Measurements from ENCODE around the gene NFIA. TPM values are rescaled to one million over a fixed set of nuclear protein-coding genes. Genes with fewer than 3 reads are reported as not detected.

Gene NFIA
- total RNA-seq, 1 donor from 2014 or later, result 16.2 TPM

DNA sequence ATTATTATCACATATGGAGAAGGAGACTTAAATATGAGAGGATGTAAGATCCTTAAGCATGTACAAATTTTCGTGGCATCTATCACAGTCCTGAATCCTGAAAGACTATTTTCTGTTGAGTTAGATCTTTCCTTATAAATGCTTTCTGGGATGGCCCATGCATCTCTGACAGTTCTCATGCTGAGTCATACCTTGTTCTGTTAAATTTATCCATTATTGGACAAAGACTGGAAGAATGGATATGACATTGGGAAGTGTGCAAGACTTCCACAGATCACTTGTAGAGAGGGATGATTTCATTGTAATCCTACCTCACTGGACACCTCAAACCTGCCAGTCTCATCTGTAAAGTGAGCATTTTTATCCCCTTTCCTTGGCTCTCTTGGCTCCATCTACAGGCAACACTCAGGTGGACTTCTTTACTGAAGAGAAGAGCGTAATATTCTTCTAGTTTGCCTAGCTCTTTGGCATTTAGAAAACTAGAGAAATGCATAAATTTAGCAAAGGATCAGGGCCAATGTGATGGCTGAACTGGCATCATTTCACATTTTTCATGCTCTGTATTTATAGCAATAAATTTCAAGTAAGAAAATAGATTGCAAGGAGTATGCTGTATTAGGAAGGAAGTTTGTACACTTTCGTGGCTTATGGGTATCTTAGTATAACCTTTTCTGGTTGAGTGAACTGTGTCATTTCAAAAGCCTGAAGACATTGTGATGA lies 128.2 kb downstream of the NFIA start:
- Mint-ChIP-seq H3K27ac (ENCODE audit: unreplicated experiment) (no peak overlapping the region), H3K4me1 (ENCODE audit: unreplicated experiment) (peaks cover 10% of the 10 kb centered on the region), H3K27me3 (ENCODE audit: unreplicated experiment) (no peaks in the 10 kb centered on the region), H3K36me3 (ENCODE audit: low read depth, unreplicated experiment) (no peaks in the 10 kb centered on the region), H3K9me3 (ENCODE audit: unreplicated experiment) (no peaks in the 10 kb centered on the region), H3K4me3 (ENCODE audit: unreplicated experiment) (no peak overlapping the region)
- TF ChIP-seq CTCF (IDR thresholded peaks at IDR 0.05; ENCODE audit: unreplicated experiment), result no peak
- DNase-seq (ENCODE audit: low spot score), result no peak

GRCh38 chr1:61213245-61214011 lies 131.1 kb downstream of the NFIA start:
- Mint-ChIP-seq H3K27me3 (ENCODE audit: unreplicated experiment) (no peaks in the 10 kb centered on the region), H3K9me3 (ENCODE audit: unreplicated experiment) (no peaks in the 10 kb centered on the region), H3K4me3 (ENCODE audit: unreplicated experiment) (no peak overlapping the region), H3K36me3 (ENCODE audit: low read depth, unreplicated experiment) (no peaks in the 10 kb centered on the region), H3K27ac (ENCODE audit: unreplicated experiment) (no peak overlapping the region), H3K4me1 (ENCODE audit: unreplicated experiment) (peaks cover 6% of the 10 kb centered on the region)
- no peak for TF ChIP-seq CTCF (IDR thresholded peaks at IDR 0.05; ENCODE audit: unreplicated experiment)
- DNase-seq (ENCODE audit: low spot score), result no peak

DNA sequence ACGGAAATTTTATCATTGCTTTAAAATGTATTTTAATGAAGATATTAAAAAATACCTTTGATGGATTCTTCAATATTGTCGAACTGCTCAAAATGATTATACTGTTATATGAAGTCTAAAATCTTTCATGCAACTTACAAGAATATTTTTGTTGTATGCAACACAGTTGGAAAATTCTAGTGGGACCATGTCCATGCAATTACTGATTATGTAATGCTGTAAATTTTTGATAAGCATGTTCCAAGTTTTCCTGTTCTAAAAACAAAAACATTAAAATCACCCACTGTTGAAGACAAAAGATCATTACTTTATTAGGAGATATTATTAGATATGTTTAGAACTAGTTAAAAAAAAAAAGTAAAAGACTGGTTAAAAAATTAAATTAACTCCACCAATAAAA lies 132.8 kb downstream of the NFIA start:
- H3K27ac Mint-ChIP-seq (ENCODE audit: unreplicated experiment), result no peak overlapping the region
- DNase-seq (ENCODE audit: low spot score), result no peak
- H3K4me3 Mint-ChIP-seq (ENCODE audit: unreplicated experiment), result no peak overlapping the region
- H3K4me1 Mint-ChIP-seq (ENCODE audit: unreplicated experiment), result no peaks in the 10 kb centered on the region
- no peaks in the 10 kb centered on the region for H3K27me3 Mint-ChIP-seq (ENCODE audit: unreplicated experiment)
- H3K9me3 Mint-ChIP-seq (ENCODE audit: unreplicated experiment), result no peaks in the 10 kb centered on the region
- no peaks in the 10 kb centered on the region for H3K36me3 Mint-ChIP-seq (ENCODE audit: low read depth, unreplicated experiment)
- TF ChIP-seq CTCF (IDR thresholded peaks at IDR 0.05; ENCODE audit: unreplicated experiment), result no peak

DNA sequence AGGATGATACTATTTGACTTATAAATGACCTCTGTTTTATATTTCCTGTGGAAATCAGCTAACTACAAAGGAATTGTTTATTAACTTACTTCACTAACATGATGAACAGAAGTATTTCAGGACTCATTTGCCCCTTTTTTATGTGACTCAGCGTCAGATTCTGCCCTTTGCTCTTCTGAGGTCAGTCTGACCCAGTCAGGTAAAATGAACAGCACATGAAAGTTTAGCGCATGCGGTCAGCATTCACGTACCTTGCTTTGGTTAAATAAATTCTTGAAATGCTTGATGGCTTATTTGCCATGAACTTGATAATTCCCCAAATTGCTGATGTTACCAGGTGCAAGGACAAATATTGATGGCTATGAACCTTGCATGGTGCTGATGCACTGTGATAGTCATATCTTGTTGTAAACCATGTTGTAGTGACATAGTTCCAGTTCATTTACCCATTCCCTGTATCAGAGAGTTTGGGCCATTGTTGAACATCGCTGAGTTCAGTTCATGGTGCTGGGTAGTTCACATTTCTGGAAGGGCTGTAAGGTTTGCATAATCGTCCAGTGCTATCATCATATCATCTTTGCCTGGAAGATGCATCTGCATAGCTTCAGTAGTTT lies 133.4 kb downstream of the NFIA start:
- no peak for TF ChIP-seq CTCF (IDR thresholded peaks at IDR 0.05; ENCODE audit: unreplicated experiment)
- Mint-ChIP-seq H3K4me1 (ENCODE audit: unreplicated experiment) (no peaks in the 10 kb centered on the region), H3K36me3 (ENCODE audit: low read depth, unreplicated experiment) (no peaks in the 10 kb centered on the region), H3K9me3 (ENCODE audit: unreplicated experiment) (no peaks in the 10 kb centered on the region), H3K27ac (ENCODE audit: unreplicated experiment) (no peak overlapping the region), H3K27me3 (ENCODE audit: unreplicated experiment) (no peaks in the 10 kb centered on the region), H3K4me3 (ENCODE audit: unreplicated experiment) (no peak overlapping the region)
- DNase-seq (ENCODE audit: low spot score), result no peak

DNA sequence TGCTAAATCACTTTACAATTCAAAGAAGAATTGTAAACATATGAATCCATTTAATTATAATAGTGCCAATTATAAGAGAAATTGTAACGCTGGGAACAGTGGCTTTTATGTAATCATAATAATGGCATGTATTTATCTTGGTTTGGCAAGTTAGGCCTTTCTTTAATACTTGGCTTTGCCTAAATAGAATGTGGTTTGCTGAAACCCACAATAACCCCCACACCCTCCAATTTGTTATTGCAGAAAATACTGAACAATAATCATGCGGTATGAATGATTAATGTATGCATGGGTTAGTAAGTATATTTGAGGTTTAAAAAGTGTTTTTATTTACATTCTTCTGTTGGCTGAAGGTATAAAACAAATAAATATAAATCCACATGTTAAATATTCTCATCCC lies 138.2 kb downstream of the NFIA start:
- no peaks in the 10 kb centered on the region for H3K36me3 Mint-ChIP-seq (ENCODE audit: low read depth, unreplicated experiment)
- no peak for DNase-seq (ENCODE audit: low spot score)
- no peak for TF ChIP-seq CTCF (IDR thresholded peaks at IDR 0.05; ENCODE audit: unreplicated experiment)
- no peak overlapping the region for H3K27ac Mint-ChIP-seq (ENCODE audit: unreplicated experiment)
- H3K9me3 Mint-ChIP-seq (ENCODE audit: unreplicated experiment), result no peaks in the 10 kb centered on the region
- H3K27me3 Mint-ChIP-seq (ENCODE audit: unreplicated experiment), result no peaks in the 10 kb centered on the region
- H3K4me3 Mint-ChIP-seq (ENCODE audit: unreplicated experiment), result no peak overlapping the region
- peaks cover 4% of the 10 kb centered on the region for H3K4me1 Mint-ChIP-seq (ENCODE audit: unreplicated experiment)

All from endothelial cell (in vitro differentiated cells).